Suprapubic skin (tissue), 4 donors: ENCODE data around the gene MARCHF3.

Source experiments
- CTCF ChIP-seq, 2 donors: fragments of 200-600 bp in 1 of 2; fragments of 450-650 bp in 1 of 2; sonication (generic) in 1 of 2; IDR thresholded peaks; one replicate each; pipeline ENCODE4 v1.5.1; 2016 to 2019; ENCODE audit warnings: antibody characterized with exemption in 2 of 2, mild to moderate bottlenecking in 1 of 2, moderate library complexity in 1 of 2
- POLR2A ChIP-seq, 2 donors: fragments of 450-650 bp; IDR thresholded peaks; one replicate each; pipeline ENCODE4 v1.6.1; 2017; ENCODE audit warnings: antibody characterized with exemption in 2 of 2, mild to moderate bottlenecking in 2 of 2, moderate library complexity in 2 of 2
- POLR2AphosphoS5 ChIP-seq, 3 donors: sonication (generic); formaldehyde crosslinking; IDR thresholded peaks; one replicate each; pipeline ENCODE4 v1.6.1; 2017; ENCODE audit warnings: antibody characterized with exemption in 3 of 3

DNA sequence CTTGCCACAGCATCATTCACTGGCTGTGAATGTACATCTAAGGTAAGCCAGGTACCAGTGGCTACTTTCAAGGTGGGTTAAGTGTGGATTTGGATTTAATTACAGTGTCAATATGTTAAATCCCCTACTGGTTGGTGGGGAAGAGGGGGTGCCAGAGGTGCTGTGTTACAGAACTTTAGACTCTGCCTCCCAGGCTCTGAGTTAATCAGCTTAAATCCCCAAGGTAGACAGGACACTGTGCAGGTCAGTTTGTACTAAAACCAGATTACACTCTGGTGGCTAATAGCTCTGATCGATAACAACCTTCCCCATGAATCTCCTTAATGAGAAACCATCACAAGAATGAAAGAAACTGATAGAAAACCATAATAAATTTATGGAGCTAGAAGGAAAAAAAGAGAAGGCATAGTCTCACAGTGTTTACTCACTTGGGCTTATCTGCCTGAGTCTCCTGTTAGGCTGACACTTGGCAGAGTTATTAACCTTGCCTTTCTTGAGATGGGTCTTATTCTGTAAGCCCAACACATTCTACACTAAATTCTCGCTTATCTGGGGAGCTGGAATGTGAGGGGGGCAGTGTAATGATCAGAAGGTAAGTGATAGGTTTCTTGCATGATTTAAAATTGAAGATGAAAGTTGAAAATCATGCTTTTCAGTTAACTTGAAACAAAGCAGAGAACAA, 146.7 kb downstream of the MARCHF3 start:
- TF ChIP-seq CTCF (IDR thresholded peaks at IDR 0.05) (no peak), POLR2AphosphoS5 (IDR thresholded peaks at IDR 0.05) (no peak), POLR2A (IDR thresholded peaks at IDR 0.05) (no peak)
